HG03103 (cell line): ENCODE results near the gene KIF21A.

ENCODE experiments used
- ATAC-seq: cut with Tn5 transposase; IDR thresholded peaks from one replicate; pipeline ENCODE4 v1.9.1; 2021; ENCODE audit warnings: low read depth; ENCODE audit not compliant: unreplicated experiment

Gene KIF21A

GRCh38 chr12:39393179-39393578 is 49.7 kb downstream of the KIF21A start:
- ATAC-seq, result no peak

GRCh38 chr12:39392154-39392925 is 50.6 kb downstream of the KIF21A start:
- no peak for ATAC-seq

- ATAC-seq, result no peak
Measured at GRCh38 chr12:39390752-39391151, 52.2 kb downstream of the KIF21A start.

GRCh38 chr12:39389399-39390150 is 53.3 kb downstream of the KIF21A start:
- no peak for ATAC-seq

- no peak for ATAC-seq
Measured at GRCh38 chr12:39386335-39386734, 56.6 kb downstream of the KIF21A start.

GRCh38 chr12:39383114-39383513 is 59.8 kb downstream of the KIF21A start:
- ATAC-seq, result no peak

GRCh38 chr12:39380090-39380489 is 62.8 kb downstream of the KIF21A start:
- no peak for ATAC-seq

GRCh38 chr12:39378341-39378740 is 64.6 kb downstream of the KIF21A start:
- ATAC-seq, result no peak

GRCh38 chr12:39375206-39375808 is 67.6 kb downstream of the KIF21A start:
- ATAC-seq, result no peak

GRCh38 chr12:39372929-39373328 is 70.0 kb downstream of the KIF21A start:
- peak; percentile 74 for ATAC-seq

- no peak for ATAC-seq
Measured at GRCh38 chr12:39372204-39372925, 70.6 kb downstream of the KIF21A start.

GRCh38 chr12:39369756-39370155 is 73.2 kb downstream of the KIF21A start:
- ATAC-seq, result no peak

- ATAC-seq, result no peak
Measured at GRCh38 chr12:39368891-39369290, 74.0 kb downstream of the KIF21A start.

GRCh38 chr12:39368096-39368495 is 74.8 kb downstream of the KIF21A start:
- ATAC-seq, result no peak

GRCh38 chr12:39367494-39367893 is 75.4 kb downstream of the KIF21A start:
- no peak for ATAC-seq

- ATAC-seq, result no peak
Measured at GRCh38 chr12:39365364-39366001, 77.4 kb downstream of the KIF21A start.

- ATAC-seq, result no peak
Measured at GRCh38 chr12:39364196-39364595, 78.7 kb downstream of the KIF21A start.

- no peak for ATAC-seq
Measured at GRCh38 chr12:39359645-39360044, 83.3 kb downstream of the KIF21A start.

- no peak for ATAC-seq
Measured at GRCh38 chr12:39357041-39357440, 85.9 kb downstream of the KIF21A start.

GRCh38 chr12:39355841-39356240 is 87.1 kb downstream of the KIF21A start:
- no peak for ATAC-seq
